ENCODE data around the gene FAM131A. TPM values are rescaled to one million over a fixed set of nuclear protein-coding genes. Genes with fewer than 3 reads are reported as not detected.

The FAM131A gene
- total RNA-seq, 1 experiment from 2014 or later: 23.0 TPM

DNA sequence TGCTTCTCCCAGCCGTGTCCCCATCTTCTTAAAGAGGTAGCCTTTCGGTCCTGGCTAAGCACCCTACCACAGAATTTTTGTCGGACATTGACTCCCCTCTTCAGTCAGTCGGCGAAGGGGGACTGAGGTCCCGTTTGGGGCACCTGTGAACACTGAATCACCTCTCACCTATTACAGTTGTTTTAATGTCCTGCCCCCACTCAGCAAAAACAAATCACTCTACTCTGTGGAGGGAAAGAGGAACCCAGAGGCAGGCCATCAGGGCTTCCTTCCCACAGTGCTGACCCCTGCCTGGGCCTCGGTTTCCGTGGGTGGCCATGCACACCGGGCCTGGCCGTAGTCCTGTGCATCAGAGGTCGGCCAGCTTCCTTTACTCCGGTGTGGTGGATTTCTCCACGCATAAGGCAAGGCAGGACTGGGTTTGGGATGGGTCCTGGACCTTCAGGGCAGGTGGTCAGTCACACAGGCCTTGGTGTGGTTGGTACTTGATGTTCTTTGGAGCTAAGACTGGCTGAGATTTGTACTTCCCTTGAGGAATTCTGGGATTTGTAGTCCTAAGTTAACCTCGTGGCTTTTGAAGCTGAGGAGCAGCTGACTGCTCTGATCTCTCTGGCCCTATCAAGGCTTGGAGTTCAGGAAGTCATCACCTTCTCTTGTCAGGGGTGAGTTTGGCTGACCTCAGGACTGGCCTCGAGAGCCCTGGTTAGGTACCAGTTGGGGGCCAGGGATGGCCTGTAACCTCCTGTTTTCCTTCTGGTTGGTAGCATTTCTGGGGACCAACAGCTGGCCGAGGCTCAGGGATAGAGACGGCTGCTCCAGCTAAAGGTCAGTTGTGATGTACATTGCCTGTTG lies 627 bp upstream of the FAM131A start:
- Mint-ChIP-seq H3K4me1 (peaks cover 40% of the 10 kb centered on the region), H3K9me3 (no peaks in the 10 kb centered on the region), H3K27me3 (ENCODE audit: low read depth) (no peaks in the 10 kb centered on the region), H3K27ac (peak overlapping the region; percentile 93), H3K36me3 (peaks cover 34% of the 10 kb centered on the region), H3K4me3 (peak overlapping the region; percentile 92)
- no peak for DNase-seq (ENCODE audit: low spot score)
- POLR2A ChIA-PET: interaction anchor here (1.0 to 1.3 kb wide), 5 partner anchors 9 to 189 kb away, joined by 3 to 6 read pairs (median 3); partner anchors contain the start of genes CLCN2 and POLR2H
- no peak for TF ChIP-seq NFE2L1 (CRISPR knock-in tag; IDR thresholded peaks at IDR 0.05)
- TF ChIP-seq, protein P1, sequence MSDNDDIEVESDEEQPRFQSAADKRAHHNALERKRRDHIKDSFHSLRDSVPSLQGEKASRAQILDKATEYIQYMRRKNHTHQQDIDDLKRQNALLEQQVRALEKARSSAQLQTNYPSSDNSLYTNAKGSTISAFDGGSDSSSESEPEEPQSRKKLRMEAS (CRISPR knock-in tag; IDR thresholded peaks at IDR 0.05): 0 out of 2 replicates have a peak, but pooled peaks have one; percentile 15
- TF ChIP-seq, protein P2, sequence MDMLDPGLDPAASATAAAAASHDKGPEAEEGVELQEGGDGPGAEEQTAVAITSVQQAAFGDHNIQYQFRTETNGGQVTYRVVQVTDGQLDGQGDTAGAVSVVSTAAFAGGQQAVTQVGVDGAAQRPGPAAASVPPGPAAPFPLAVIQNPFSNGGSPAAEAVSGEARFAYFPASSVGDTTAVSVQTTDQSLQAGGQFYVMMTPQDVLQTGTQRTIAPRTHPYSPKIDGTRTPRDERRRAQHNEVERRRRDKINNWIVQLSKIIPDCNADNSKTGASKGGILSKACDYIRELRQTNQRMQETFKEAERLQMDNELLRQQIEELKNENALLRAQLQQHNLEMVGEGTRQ (CRISPR knock-in tag; IDR thresholded peaks at IDR 0.05): 0 out of 2 replicates have a peak, but pooled peaks have one; percentile 19
- CTCF ChIA-PET: interaction anchor here (1.1 to 2.4 kb wide), 4 partner anchors 9 to 35 kb away, joined by 3 to 25 read pairs (median 10); no protein-coding TSS in a partner anchor
- peak; percentile 6 for ATAC-seq

DNA sequence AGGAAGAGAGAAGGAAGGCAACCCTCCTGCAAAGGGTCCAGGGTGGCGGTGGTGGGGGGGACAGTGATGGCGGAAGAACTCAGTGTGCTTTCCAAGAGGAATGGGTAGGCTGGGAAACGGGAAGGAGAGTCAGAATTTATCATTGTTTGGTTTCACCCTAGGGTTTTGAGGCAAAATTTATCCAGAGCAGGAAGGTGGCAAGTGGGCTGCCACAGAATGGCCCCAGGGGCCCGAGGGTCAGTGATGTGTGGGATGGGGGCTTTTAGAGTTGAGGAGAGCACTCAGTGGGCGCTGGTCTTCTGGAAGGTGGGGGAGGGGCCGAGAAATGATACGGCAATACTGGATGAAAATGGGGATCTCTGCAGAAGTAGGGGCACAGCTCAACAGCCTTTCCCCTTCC lies 581 bp downstream of the FAM131A start:
- Mint-ChIP-seq H3K36me3 (peaks cover 26% of the 10 kb centered on the region), H3K27me3 (ENCODE audit: low read depth) (no peaks in the 10 kb centered on the region), H3K4me1 (peaks cover 40% of the 10 kb centered on the region), H3K27ac (peak overlapping the region; percentile 69), H3K4me3 (peak overlapping the region; percentile 92), H3K9me3 (no peaks in the 10 kb centered on the region)
- ChIA-PET CTCF (interaction anchor here (0.9 to 2.5 kb wide), 11 partner anchors 8 to 202 kb away, joined by 3 to 25 read pairs (median 8); partner anchors contain the start of genes CLCN2 and POLR2H), POLR2A (interaction anchor here (1.6 kb wide), 1 partner anchor 23 kb away, joined by 13 read pairs; the partner anchor contains the start of genes CLCN2 and POLR2H)
- TF ChIP-seq, protein P3, sequence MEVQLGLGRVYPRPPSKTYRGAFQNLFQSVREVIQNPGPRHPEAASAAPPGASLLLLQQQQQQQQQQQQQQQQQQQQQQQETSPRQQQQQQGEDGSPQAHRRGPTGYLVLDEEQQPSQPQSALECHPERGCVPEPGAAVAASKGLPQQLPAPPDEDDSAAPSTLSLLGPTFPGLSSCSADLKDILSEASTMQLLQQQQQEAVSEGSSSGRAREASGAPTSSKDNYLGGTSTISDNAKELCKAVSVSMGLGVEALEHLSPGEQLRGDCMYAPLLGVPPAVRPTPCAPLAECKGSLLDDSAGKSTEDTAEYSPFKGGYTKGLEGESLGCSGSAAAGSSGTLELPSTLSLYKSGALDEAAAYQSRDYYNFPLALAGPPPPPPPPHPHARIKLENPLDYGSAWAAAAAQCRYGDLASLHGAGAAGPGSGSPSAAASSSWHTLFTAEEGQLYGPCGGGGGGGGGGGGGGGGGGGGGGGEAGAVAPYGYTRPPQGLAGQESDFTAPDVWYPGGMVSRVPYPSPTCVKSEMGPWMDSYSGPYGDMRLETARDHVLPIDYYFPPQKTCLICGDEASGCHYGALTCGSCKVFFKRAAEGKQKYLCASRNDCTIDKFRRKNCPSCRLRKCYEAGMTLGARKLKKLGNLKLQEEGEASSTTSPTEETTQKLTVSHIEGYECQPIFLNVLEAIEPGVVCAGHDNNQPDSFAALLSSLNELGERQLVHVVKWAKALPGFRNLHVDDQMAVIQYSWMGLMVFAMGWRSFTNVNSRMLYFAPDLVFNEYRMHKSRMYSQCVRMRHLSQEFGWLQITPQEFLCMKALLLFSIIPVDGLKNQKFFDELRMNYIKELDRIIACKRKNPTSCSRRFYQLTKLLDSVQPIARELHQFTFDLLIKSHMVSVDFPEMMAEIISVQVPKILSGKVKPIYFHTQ (CRISPR knock-in tag; IDR thresholded peaks at IDR 0.05): no peak
- TF ChIP-seq CREM (CRISPR knock-in tag; IDR thresholded peaks at IDR 0.05) (no peak), FOXJ3 (CRISPR knock-in tag; IDR thresholded peaks at IDR 0.05; ENCODE audit: borderline replicate concordance) (no peak), SMAD3 (CRISPR knock-in tag; IDR thresholded peaks at IDR 0.05; ENCODE audit: borderline replicate concordance) (no peak), RELA (CRISPR knock-in tag; IDR thresholded peaks at IDR 0.05; ENCODE audit: borderline replicate concordance) (no peak)
- TF ChIP-seq, protein P1 (CRISPR knock-in tag; IDR thresholded peaks at IDR 0.05): no peak
- TF ChIP-seq, protein P4, sequence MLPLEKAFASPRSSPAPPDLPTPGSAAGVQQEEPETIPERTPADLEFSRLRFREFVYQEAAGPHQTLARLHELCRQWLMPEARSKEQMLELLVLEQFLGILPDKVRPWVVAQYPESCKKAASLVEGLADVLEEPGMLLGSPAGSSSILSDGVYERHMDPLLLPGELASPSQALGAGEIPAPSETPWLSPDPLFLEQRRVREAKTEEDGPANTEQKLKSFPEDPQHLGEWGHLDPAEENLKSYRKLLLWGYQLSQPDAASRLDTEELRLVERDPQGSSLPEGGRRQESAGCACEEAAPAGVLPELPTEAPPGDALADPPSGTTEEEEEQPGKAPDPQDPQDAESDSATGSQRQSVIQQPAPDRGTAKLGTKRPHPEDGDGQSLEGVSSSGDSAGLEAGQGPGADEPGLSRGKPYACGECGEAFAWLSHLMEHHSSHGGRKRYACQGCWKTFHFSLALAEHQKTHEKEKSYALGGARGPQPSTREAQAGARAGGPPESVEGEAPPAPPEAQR (CRISPR knock-in tag; IDR thresholded peaks at IDR 0.05): no peak
- DNase-seq (ENCODE audit: low spot score) (no peak), ATAC-seq (no peak)

DNA sequence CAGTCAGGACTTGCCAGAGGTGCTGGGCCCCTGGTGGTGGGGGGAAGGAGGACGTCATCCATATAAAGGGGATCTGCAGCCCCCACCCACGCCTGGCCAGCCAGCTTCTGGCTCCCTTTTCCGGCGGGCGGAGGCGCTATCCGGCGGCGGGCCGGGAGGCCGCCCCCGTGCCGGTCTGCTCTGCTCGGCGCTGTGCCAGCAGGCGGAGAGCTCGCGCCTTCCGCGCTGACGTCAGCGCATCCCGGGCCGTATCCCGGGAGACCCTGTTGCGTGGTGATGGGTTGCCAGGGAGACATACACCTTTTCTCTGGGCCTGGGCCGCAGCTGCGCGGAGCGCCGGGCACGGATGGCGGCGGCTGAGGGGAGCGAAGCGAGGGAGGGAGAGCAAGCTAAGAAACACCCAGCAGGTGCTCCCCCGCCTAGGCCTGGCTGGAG lies 1.1 kb downstream of the FAM131A start:
- H3K27ac Mint-ChIP-seq: peak overlapping the region; percentile 69
- POLR2A ChIA-PET: interaction anchor here (0.6 to 1.6 kb wide), 4 partner anchors 9 to 435 kb away, joined by 3 to 13 read pairs (median 4); partner anchors contain the start of genes ABCF3, CLCN2 and POLR2H
- DNase-seq (ENCODE audit: low spot score): peak; percentile 86
- peaks cover 40% of the 10 kb centered on the region for H3K4me1 Mint-ChIP-seq
- peaks cover 24% of the 10 kb centered on the region for H3K36me3 Mint-ChIP-seq
- CTCF ChIA-PET: interaction anchor here (0.8 to 2.5 kb wide), 15 partner anchors 13 to 204 kb away, joined by 3 to 25 read pairs (median 4); partner anchors contain the start of genes CLCN2 and POLR2H
- peak; percentile 56 for ATAC-seq
- H3K4me3 Mint-ChIP-seq: peak overlapping the region; percentile 92
- no peaks in the 10 kb centered on the region for H3K9me3 Mint-ChIP-seq
- H3K27me3 Mint-ChIP-seq (ENCODE audit: low read depth): no peaks in the 10 kb centered on the region
- TF ChIP-seq, protein P5, sequence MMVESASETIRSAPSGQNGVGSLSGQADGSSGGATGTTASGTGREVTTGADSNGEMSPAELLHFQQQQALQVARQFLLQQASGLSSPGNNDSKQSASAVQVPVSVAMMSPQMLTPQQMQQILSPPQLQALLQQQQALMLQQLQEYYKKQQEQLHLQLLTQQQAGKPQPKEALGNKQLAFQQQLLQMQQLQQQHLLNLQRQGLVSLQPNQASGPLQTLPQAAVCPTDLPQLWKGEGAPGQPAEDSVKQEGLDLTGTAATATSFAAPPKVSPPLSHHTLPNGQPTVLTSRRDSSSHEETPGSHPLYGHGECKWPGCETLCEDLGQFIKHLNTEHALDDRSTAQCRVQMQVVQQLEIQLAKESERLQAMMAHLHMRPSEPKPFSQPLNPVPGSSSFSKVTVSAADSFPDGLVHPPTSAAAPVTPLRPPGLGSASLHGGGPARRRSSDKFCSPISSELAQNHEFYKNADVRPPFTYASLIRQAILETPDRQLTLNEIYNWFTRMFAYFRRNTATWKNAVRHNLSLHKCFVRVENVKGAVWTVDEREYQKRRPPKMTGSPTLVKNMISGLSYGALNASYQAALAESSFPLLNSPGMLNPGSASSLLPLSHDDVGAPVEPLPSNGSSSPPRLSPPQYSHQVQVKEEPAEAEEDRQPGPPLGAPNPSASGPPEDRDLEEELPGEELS (CRISPR knock-in tag; IDR thresholded peaks at IDR 0.05): no peak
- TF ChIP-seq SOX15 (CRISPR knock-in tag; IDR thresholded peaks at IDR 0.05) (no peak), ETV6 (CRISPR knock-in tag; IDR thresholded peaks at IDR 0.05) (no peak), NFE2L1 (CRISPR knock-in tag; IDR thresholded peaks at IDR 0.05) (no peak), ZNF423 (CRISPR knock-in tag; IDR thresholded peaks at IDR 0.05) (0 out of 2 replicates have a peak, but pooled peaks have one; percentile 4), ZNF219 (CRISPR knock-in tag; IDR thresholded peaks at IDR 0.05; ENCODE audit: borderline replicate concordance) (no peak), SMAD4 (CRISPR knock-in tag; IDR thresholded peaks at IDR 0.05) (no peak), GTF2I (CRISPR knock-in tag; conservative IDR thresholded peaks at IDR 0.05) (no peak), ZNF671 (CRISPR knock-in tag; IDR thresholded peaks at IDR 0.05) (no peak), HMGA2 (CRISPR knock-in tag; IDR thresholded peaks at IDR 0.05) (no peak), NFATC4 (CRISPR knock-in tag; IDR thresholded peaks at IDR 0.05) (no peak)

Data from WTC11 (cell line).